Activated naive CD8-positive, alpha-beta T cell treated with anti-CD3 and anti-CD28 coated beads, Interleukin-2, amount 50 U/mL, for 24 hours (primary cell): Measurements from ENCODE around the gene HSPB8.

Experiments
- ATAC-seq: fragments of 150-1000 bp; cut with Tn5 transposase; one replicate; pipeline ENCODE4 v1.10.0; 2021
- DNase-seq: peaks from one replicate; pipeline ENCODE4 v3.0.0; 2021
- H3K27ac Mint-ChIP-seq: one replicate; pipeline ENCODE4 v1.8.0; 2021; ENCODE audit warnings: mild to moderate bottlenecking, mixed read lengths
- H3K27me3 Mint-ChIP-seq: one replicate; pipeline ENCODE4 v1.8.0; 2021; ENCODE audit warnings: mixed read lengths
- H3K36me3 Mint-ChIP-seq: one replicate; pipeline ENCODE4 v1.8.0; 2021; ENCODE audit warnings: low read depth, mixed read lengths
- H3K4me1 Mint-ChIP-seq: one replicate; pipeline ENCODE4 v1.8.0; 2021; ENCODE audit warnings: mixed read lengths
- H3K4me3 Mint-ChIP-seq: one replicate; pipeline ENCODE4 v1.8.0; 2021; ENCODE audit warnings: mild to moderate bottlenecking, moderate library complexity, mixed read lengths
- H3K9me3 Mint-ChIP-seq: one replicate; pipeline ENCODE4 v1.8.0; 2021; ENCODE audit warnings: mixed read lengths

The HSPB8 gene

GRCh38 chr12:119241049-119241448, 62.3 kb downstream of the HSPB8 start:
- Mint-ChIP-seq H3K27me3 (no peaks in the 10 kb centered on the region), H3K9me3 (no peaks in the 10 kb centered on the region), H3K4me1 (no peaks in the 10 kb centered on the region), H3K36me3 (no peaks in the 10 kb centered on the region), H3K27ac (no peak overlapping the region), H3K4me3 (no peak overlapping the region)
- ATAC-seq (no peak), DNase-seq (no peak)

- no peaks in the 10 kb centered on the region for H3K9me3 Mint-ChIP-seq
- ATAC-seq = no peak
- H3K27me3 Mint-ChIP-seq = no peaks in the 10 kb centered on the region
- H3K27ac Mint-ChIP-seq = no peak overlapping the region
- DNase-seq = no peak
- H3K4me1 Mint-ChIP-seq = no peaks in the 10 kb centered on the region
- no peak overlapping the region for H3K4me3 Mint-ChIP-seq
- H3K36me3 Mint-ChIP-seq = no peaks in the 10 kb centered on the region
Measured at GRCh38 chr12:119241580-119242169, 62.9 kb downstream of the HSPB8 start.
